Rectal smooth muscle tissue (tissue), 1 donor: Measurements from ENCODE around the gene PXN.
A peak's percentile ranks its signal among the peaks of the same experiment; 100 is the strongest.
"Not testable (repeated sequence)": the region's sequence is repeated elsewhere in the genome, so short reads cannot be mapped to it uniquely, and the experiment has no call there.

Experiments
- H3K27ac ChIP-seq: one replicate; pipeline ENCODE4 v1.7.0; 2013; ENCODE audit warnings: low read depth, low read length, inconsistent platforms
- H3K27me3 ChIP-seq: one replicate; pipeline ENCODE4 v1.7.0; 2013; ENCODE audit warnings: low read length; ENCODE audit not compliant: control insufficient read depth, insufficient read depth
- H3K36me3 ChIP-seq: one replicate; pipeline ENCODE4 v1.7.0; 2013; ENCODE audit warnings: low read length; ENCODE audit not compliant: control insufficient read depth, insufficient read depth
- H3K4me1 ChIP-seq: one replicate; pipeline ENCODE4 v1.7.0; 2013; ENCODE audit warnings: low read length; ENCODE audit not compliant: control insufficient read depth, insufficient read depth
- H3K4me3 ChIP-seq: one replicate; pipeline ENCODE4 v1.7.0; 2013; ENCODE audit warnings: low read length
- H3K9ac ChIP-seq: one replicate; pipeline ENCODE4 v1.7.0; 2013; ENCODE audit warnings: low read length

The PXN gene

GRCh38 chr12:120259418-120260202 lies 5.9 kb downstream of the PXN start:
- no peak overlapping the region for H3K4me3 ChIP-seq
- H3K4me1 ChIP-seq = peaks cover 46% of the 10 kb centered on the region
- H3K27me3 ChIP-seq = no peaks in the 10 kb centered on the region
- H3K9ac ChIP-seq = no peak overlapping the region
- no peak overlapping the region for H3K27ac ChIP-seq
- H3K36me3 ChIP-seq = no peaks in the 10 kb centered on the region

- Histone ChIP-seq H3K4me3 (no peak overlapping the region), H3K4me1 (peaks cover 43% of the 10 kb centered on the region), H3K27me3 (no peaks in the 10 kb centered on the region), H3K27ac (peak overlapping the region; percentile 80), H3K36me3 (no peaks in the 10 kb centered on the region), H3K9ac (no peak overlapping the region)
Observed at GRCh38 chr12:120258323-120258896, 7.1 kb downstream of the PXN start.

DNA sequence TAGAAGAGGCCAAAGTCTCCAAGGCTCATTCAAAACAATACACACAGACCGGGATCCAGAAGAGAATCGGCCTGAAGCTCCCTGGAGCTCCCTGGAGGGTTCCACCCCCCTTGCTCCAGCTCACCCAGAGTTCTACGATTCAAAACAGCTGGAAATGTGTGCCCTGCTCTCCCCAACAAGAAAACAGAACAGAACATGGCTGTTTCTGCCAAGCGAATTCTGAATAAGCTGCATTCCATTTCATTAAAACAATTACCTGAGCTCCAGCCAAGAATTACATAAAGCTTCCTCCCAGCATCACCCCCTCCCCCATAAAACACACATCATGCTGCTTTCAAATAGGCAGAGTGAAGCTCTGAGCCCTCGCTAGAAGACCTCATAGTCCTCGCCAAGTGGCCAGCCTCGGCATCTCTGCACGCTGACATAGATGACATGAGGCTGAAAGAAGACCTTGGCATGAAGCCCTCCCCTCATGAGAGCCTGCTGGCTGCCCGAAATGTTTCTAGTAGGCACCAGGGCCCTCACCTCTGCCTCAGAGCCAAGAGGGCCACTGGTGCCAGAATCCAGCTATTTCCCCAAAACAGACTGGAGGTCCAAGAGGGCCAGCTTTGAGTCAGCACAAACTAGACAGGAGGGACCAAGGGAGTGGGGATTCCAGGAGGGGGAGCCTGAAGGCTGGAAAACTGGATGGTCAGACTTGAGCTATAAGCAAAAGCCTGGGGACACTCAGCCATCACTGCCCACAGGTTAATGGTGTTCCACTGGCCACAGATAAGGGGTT lies 8.3 kb downstream of the PXN start:
- Histone ChIP-seq H3K27ac (peak overlapping the region; percentile 80), H3K4me3 (peak overlapping the region; percentile 2), H3K36me3 (no peaks in the 10 kb centered on the region), H3K4me1 (peaks cover 32% of the 10 kb centered on the region), H3K27me3 (no peaks in the 10 kb centered on the region), H3K9ac (no peak overlapping the region)

DNA sequence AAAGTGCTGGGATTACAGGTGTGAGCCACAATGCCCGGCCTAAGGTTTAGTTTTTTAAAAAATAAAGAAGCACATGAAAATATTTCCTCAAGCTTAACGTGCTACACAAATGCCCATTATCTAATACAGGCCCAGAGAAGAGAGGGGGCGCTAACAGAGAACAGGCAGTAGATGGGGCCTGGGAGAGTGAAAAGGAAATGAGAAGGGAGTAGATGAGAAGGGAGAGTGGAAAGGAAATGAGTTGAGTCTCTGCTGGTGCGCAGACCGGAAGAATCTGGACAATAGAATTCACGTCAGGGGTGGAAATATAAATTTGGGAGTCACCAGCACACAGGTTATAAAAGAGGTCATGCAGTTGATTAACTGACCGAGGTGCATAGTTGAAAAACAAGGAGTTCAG lies 10.7 kb downstream of the PXN start:
- Histone ChIP-seq H3K4me3 (no peak overlapping the region), H3K9ac (no peak overlapping the region), H3K36me3 (no peaks in the 10 kb centered on the region), H3K27ac (peak overlapping the region; percentile 30), H3K27me3 (no peaks in the 10 kb centered on the region), H3K4me1 (peaks cover 28% of the 10 kb centered on the region)

DNA sequence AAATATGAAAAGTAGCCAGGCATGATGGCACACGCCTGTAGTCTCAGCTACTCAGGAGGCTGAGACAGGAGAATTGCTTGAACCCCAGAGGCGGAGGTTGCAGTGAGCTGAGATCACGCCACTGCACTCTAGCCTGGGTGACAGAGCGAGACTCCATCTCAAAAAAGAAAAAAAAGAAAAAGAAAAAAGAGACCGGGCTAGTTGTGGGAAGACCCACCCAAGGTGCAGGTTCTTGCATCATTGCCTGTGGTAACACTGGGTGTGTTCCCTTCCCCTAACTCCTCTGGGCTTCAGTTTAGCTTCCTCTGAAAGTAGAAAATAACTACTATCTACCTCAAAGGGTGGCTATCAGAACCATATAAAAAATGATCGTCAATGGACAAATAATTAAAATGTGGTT lies 12.2 kb downstream of the PXN start:
- H3K4me1 ChIP-seq = peaks cover 34% of the 10 kb centered on the region
- H3K27ac ChIP-seq = peak overlapping the region; percentile 14
- H3K9ac ChIP-seq, H3K36me3 ChIP-seq, H3K4me3 ChIP-seq, H3K27me3 ChIP-seq: not testable (repeated sequence)

DNA sequence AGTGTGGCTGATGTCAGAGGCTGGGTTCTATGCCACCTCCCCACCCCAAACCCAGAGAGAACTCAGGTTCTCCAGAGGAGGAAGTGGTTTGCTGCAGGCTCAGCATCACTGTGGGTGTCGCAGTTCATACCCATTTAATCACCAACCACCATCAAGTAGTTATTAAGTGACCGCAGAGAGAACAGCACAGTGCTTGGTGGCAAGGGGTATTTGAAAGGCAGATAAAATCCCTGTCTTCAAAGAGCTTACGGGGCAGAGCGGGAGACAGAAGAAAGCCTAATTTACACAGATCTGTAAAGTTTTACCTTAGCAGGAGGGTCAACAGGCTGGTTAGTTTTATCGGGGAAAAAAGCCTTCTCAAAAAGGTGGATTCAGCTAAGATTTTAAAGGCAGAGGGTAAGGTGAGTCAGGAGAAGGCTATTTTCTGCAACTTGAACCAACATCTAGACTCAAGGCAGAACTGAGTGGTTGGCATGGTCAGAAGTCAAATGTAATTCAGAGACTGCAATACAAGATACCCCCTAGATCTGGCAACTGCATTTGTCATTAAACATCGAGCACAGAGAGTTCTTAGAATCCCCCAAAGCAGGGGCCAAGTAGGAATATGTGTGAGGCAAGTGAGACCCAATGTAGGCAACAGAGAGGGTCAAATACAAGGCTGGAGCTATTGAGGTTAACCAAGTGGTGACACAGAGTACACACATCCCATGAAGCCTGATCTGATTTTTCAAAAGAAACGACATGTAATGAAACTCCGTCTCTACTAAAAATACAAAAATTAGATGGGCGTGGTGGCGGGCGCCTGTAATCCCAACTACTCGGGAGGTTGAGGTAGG lies 13.2 kb downstream of the PXN start:
- H3K27ac ChIP-seq = no peak overlapping the region

DNA sequence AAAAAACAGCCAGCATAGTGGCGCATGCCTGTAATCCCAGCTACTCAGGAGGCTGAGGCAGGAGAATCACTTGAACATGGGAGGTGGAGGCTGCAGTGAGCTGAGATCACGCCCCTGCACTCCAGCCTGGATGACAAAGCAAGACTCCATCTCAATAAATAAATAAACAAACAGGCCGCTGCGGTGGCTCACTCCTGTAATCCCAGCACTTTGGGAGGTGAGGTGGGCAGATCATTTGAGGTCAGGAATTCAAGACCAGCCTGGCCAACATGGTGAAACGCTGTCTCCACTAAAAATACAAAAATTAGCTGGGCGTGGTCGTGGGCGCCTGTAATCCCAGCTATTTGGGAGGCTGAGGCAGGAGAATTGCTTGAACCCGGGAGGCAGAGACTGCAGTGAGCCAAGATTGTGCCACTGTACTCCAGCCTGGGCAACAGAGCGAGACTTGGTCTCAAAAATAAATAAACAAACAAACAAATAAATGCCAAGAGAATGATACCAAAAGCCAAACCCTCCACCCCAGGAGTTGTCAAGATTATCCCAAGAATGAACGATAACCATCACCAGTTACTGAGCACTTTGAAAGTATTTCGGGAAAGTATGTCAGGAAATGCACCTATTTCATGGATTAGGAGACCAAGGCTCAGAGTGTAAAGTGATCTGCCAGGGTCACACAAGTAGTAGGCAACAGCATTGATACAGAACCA lies 14.0 kb downstream of the PXN start:
- not testable (repeated sequence) for H3K27ac ChIP-seq, H3K27me3 ChIP-seq, H3K36me3 ChIP-seq, H3K9ac ChIP-seq, H3K4me3 ChIP-seq
- H3K4me1 ChIP-seq = peaks cover 28% of the 10 kb centered on the region

More for the DNA sequence above, 13.2 kb downstream of the PXN start:
- no peak overlapping the region for H3K9ac ChIP-seq
- H3K27me3 ChIP-seq = no peaks in the 10 kb centered on the region
- no peaks in the 10 kb centered on the region for H3K36me3 ChIP-seq
- H3K4me1 ChIP-seq = peaks cover 33% of the 10 kb centered on the region
- no peak overlapping the region for H3K4me3 ChIP-seq

DNA sequence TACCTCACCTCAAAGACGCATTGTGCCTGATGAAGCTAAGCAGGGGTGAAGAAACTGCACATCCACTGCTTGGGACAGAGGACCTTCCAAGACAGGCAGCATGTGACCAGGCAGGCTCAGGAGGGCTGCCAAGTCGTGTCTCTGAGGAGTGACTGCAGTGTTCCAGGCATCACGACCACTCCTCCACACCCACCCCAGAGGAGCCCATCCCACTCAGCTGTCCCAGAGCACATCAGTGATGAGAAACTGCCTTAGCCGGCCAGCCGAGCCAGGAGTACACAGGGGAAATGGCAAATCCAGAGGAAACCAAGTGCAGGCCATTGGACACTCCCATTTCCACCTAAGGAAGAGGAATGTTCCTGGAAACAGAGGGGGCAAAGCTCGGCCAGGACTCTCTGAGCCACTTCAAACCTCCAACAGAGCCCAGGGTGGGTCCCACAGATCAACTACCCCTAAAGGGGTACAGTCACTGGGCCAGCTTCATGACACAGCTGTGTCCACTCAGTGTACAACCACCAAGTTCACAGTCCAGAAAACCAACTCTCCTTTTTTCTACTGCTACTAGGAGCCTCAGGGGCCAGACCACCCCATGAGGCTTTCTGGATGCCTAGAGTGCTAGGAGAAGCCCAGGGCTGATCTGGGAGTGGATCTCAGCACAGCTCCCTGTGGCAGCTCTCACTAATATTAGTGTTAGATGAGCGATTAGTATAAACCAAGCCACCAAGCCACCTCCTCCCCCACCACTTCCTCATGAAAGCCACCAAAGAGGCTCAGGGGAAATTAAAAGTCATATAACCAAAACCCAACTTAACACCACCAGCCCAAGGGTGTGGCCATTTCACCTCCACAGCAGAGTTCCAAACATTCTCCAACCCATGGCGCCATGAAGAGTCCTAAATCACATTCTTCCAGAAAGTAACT lies 15.4 kb downstream of the PXN start:
- peaks cover 22% of the 10 kb centered on the region for H3K4me1 ChIP-seq
- H3K9ac ChIP-seq = no peak overlapping the region
- peak overlapping the region; percentile 3 for H3K4me3 ChIP-seq
- peak overlapping the region; percentile 62 for H3K27ac ChIP-seq
- H3K27me3 ChIP-seq = no peaks in the 10 kb centered on the region
- H3K36me3 ChIP-seq = no peaks in the 10 kb centered on the region

DNA sequence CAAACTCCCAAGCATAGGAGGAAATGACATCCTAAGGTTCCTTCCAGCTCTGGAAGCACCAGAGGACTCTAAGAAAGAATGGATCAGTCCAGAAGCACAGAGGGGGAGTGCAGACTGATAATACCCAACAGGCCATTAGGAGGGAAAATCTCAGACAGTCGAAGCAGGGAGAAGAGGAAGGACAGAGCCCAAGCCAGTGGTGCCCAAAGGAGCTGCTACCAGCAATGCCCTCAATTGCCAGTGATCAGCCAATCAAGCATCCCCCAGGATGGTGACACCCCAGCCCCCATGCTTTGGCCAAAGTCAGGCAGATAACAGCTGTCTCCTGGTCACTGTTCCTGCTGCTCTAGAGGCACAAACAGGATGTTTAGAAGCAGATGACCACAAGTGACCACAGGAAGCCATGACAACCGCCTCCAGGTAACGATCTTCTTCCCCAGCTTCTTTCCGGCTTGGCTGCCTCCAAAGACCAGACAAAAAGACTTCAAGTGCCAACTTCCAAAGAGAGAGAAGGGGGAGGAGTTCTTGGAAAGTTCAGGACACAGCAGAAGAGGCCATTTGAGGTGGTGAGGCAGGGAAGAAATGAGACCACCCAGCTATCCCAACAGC lies 16.2 kb downstream of the PXN start:
- Histone ChIP-seq H3K4me3 (peak overlapping the region; percentile 3), H3K27me3 (no peaks in the 10 kb centered on the region), H3K27ac (peak overlapping the region; percentile 62), H3K9ac (no peak overlapping the region), H3K36me3 (no peaks in the 10 kb centered on the region), H3K4me1 (peaks cover 22% of the 10 kb centered on the region)

DNA sequence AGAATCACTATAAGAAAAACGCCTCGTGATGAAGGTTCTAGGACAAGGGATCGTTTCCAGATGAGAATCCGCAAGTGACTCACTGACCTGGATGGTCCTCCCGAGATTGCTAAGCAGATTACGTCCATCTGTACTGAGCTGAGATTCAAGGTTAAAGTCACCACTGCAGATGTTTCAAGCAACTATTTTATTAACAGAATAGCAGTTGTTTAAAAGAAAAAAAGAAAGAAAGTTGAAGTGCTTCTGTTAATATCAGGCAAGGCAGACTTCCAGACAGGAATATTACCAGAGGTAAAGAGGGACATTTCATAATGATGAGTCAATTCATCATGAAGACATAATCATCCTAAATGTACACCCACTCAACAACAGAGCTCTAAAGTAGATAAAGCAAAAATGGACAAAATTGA lies 17.9 kb downstream of the PXN start:
- no peaks in the 10 kb centered on the region for H3K27me3 ChIP-seq
- H3K4me3 ChIP-seq = no peak overlapping the region
- peaks cover 22% of the 10 kb centered on the region for H3K4me1 ChIP-seq
- peak overlapping the region; percentile 57 for H3K27ac ChIP-seq
- no peaks in the 10 kb centered on the region for H3K36me3 ChIP-seq
- no peak overlapping the region for H3K9ac ChIP-seq
